B cell (primary cell): ENCODE data around the gene TMEM9.

Experiments
- EZH2 ChIP-seq: IDR thresholded peaks from 2 replicates; pipeline ENCODE4 v1.6.1; 2012; ENCODE audit warnings: borderline replicate concordance, low read depth, mild to moderate bottlenecking, moderate library complexity, low read length; ENCODE audit not compliant: insufficient read depth, poor library complexity, severe bottlenecking
- TF ChIP-seq, protein P1 (sequence below): fragments of 200-600 bp; IDR thresholded peaks from one replicate; pipeline ENCODE4 v1.8.0; 2022; ENCODE audit warnings: antibody characterized with exemption, mild to moderate bottlenecking

DNA sequence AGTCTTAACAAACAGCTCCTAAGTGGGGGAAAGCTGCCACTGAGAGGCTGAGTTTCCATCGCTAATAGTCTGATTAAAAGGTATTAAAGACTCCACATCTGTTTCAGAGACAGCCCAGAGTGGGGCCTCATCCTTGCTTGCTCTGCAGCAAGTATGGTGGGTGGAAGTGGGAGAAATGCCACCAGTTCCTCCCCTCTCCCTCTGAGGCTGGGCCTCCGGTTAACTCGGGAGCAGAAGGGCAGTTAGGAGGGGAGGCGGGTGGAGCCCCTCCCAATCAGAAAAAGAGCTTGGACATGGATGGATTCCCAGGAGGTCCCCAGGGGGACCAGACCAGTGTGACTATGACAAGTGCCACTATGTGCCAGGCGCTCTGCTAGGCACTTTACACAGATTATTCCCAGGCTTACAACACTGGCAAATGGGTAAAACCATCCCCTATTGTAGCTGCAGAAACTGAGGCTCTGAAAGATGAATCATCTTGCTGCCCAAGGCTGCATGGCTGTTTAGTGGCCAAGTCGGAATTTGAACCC lies 15.9 kb downstream of the TMEM9 start:
- TF ChIP-seq, protein P1, sequence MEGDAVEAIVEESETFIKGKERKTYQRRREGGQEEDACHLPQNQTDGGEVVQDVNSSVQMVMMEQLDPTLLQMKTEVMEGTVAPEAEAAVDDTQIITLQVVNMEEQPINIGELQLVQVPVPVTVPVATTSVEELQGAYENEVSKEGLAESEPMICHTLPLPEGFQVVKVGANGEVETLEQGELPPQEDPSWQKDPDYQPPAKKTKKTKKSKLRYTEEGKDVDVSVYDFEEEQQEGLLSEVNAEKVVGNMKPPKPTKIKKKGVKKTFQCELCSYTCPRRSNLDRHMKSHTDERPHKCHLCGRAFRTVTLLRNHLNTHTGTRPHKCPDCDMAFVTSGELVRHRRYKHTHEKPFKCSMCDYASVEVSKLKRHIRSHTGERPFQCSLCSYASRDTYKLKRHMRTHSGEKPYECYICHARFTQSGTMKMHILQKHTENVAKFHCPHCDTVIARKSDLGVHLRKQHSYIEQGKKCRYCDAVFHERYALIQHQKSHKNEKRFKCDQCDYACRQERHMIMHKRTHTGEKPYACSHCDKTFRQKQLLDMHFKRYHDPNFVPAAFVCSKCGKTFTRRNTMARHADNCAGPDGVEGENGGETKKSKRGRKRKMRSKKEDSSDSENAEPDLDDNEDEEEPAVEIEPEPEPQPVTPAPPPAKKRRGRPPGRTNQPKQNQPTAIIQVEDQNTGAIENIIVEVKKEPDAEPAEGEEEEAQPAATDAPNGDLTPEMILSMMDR = no peak
- no peak for TF ChIP-seq EZH2
